Testis (tissue), 2 donors: ENCODE data around the gene GSN.

Source experiments
- POLR2A ChIP-seq: fragments of 450-650 bp; IDR thresholded peaks from one replicate; pipeline ENCODE4 v1.6.1; 2017; ENCODE audit warnings: antibody characterized with exemption, mild to moderate bottlenecking, moderate library complexity
- TF ChIP-seq, protein P1 (sequence below), 3 experiments: fragments of 450-650 bp in 2 of 3; fragments of 200-600 bp in 1 of 3; sonication (generic) in 1 of 3; IDR thresholded peaks; one replicate each; pipeline ENCODE4 v1.5.1; 2016 to 2019; ENCODE audit warnings: antibody characterized with exemption in 3 of 3, mild to moderate bottlenecking in 2 of 3, moderate library complexity in 1 of 3

DNA sequence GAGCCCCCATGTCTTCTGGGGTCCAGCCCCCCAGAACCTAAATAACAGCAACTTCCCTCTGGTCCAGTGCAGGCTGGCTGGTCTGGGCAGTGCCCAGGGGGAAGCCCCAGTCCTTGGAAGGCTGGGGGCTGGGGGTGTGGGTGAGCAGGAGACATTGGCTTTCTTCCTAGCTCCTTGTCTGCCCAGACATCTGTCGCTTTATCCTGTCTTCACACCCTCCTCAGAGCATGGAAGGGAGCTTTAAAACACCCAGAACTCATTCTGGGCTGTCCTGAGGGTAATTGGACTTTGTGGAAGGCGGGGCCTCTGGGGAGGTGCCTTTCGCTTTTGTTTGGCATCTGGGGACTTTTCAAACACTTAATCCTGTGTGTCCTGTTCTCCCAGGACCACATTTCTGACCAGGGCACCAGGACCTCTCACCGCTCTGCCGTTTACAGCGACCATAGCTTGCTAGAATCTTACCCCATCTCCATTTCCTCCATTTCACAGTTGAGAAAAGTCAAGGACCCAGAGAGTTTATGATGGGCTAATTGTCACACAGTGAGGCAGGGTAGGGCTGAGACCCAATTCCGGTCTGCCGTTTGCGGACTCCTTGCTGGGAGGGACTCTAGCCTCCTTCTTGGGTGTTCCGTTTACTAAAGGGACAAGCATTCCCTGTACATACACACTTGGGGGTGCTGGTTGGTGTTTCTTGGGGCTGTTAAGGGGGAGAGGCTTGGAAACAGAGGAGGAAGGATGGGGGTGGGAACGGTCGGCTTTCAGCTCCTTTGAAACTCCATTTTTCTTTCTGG is 1.1 kb downstream of the GSN start:
- TF ChIP-seq, protein P1, sequence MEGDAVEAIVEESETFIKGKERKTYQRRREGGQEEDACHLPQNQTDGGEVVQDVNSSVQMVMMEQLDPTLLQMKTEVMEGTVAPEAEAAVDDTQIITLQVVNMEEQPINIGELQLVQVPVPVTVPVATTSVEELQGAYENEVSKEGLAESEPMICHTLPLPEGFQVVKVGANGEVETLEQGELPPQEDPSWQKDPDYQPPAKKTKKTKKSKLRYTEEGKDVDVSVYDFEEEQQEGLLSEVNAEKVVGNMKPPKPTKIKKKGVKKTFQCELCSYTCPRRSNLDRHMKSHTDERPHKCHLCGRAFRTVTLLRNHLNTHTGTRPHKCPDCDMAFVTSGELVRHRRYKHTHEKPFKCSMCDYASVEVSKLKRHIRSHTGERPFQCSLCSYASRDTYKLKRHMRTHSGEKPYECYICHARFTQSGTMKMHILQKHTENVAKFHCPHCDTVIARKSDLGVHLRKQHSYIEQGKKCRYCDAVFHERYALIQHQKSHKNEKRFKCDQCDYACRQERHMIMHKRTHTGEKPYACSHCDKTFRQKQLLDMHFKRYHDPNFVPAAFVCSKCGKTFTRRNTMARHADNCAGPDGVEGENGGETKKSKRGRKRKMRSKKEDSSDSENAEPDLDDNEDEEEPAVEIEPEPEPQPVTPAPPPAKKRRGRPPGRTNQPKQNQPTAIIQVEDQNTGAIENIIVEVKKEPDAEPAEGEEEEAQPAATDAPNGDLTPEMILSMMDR (IDR thresholded peaks at IDR 0.05), result no peak
- TF ChIP-seq POLR2A, result no peak
